GM20431 (cell line): ENCODE results near the gene PFKFB2.
"Not testable (repeated sequence)": the region's sequence is repeated elsewhere in the genome, so short reads cannot be mapped to it uniquely, and the experiment has no call there.

Experiments used
- in situ Hi-C: fragments of 300-500 bp; cut with MseI, MboI; formaldehyde crosslinking; loops from one replicate; pipeline ENCODE4 v1.15.0; 2020; ENCODE audit warnings: low sequenced_read_pairs; ENCODE audit not compliant: unreplicated experiment

Gene PFKFB2

GRCh38 chr1:207035877-207036551, 17.1 kb upstream of the PFKFB2 start:
- in situ Hi-C loops, result no loop called here

GRCh38 chr1:207036865-207037264, 16.2 kb upstream of the PFKFB2 start:
- in situ Hi-C loops, result no loop called here

- in situ Hi-C loops, result no loop called here
Observed at GRCh38 chr1:207039380-207040180, 13.5 kb upstream of the PFKFB2 start.

- in situ Hi-C loops, result no loop called here
Observed at GRCh38 chr1:207040181-207040533, 12.9 kb upstream of the PFKFB2 start.

- in situ Hi-C loops, result not testable (repeated sequence)
Observed at GRCh38 chr1:207041397-207041796, 11.7 kb upstream of the PFKFB2 start.

GRCh38 chr1:207045453-207045852, 7.6 kb upstream of the PFKFB2 start:
- in situ Hi-C loops, result no loop called here

GRCh38 chr1:207047505-207047904, 5.6 kb upstream of the PFKFB2 start:
- in situ Hi-C loops, result no loop called here

GRCh38 chr1:207048041-207048440, 5.0 kb upstream of the PFKFB2 start:
- in situ Hi-C loops, result no loop called here

- in situ Hi-C loops, result no loop called here
Observed at GRCh38 chr1:207049054-207049453, 4.0 kb upstream of the PFKFB2 start.

GRCh38 chr1:207049514-207049913, 3.6 kb upstream of the PFKFB2 start:
- in situ Hi-C loops, result no loop called here

- in situ Hi-C loops, result no loop called here
Observed at GRCh38 chr1:207049974-207050391, 3.1 kb upstream of the PFKFB2 start.

GRCh38 chr1:207050480-207051190, 2.4 kb upstream of the PFKFB2 start:
- in situ Hi-C loops, result no loop called here

- in situ Hi-C loops, result no loop called here
Observed at GRCh38 chr1:207051191-207051943, 1.7 kb upstream of the PFKFB2 start, which contains the start of gene YOD1. Gene YOD1, minus strand, starts transcription at chr1:207051208. Its CDS starts 178 bp downstream, at chr1:207051030.

GRCh38 chr1:207054491-207054890, 1.4 kb downstream of the PFKFB2 start:
- in situ Hi-C loops, result no loop called here

GRCh38 chr1:207055386-207056001, 2.4 kb downstream of the PFKFB2 start:
- in situ Hi-C loops, result no loop called here

GRCh38 chr1:207056673-207057072, 3.6 kb downstream of the PFKFB2 start:
- in situ Hi-C loops, result no loop called here

- in situ Hi-C loops, result no loop called here
Observed at GRCh38 chr1:207058252-207058651, 5.2 kb downstream of the PFKFB2 start.

GRCh38 chr1:207058878-207059867, 6.1 kb downstream of the PFKFB2 start:
- in situ Hi-C loops, result no loop called here

GRCh38 chr1:207059881-207060280, 6.8 kb downstream of the PFKFB2 start:
- in situ Hi-C loops, result no loop called here
